NCI-H526 treated with DMSO at 0.1 percent for 48 hours (cell line): Measurements from ENCODE around the gene NUDT4B.
"Not testable (repeated sequence)": the region's sequence is repeated elsewhere in the genome, so short reads cannot be mapped to it uniquely, and the experiment has no call there.

Experiments
- DNase-seq: peaks from one replicate; lab custom pipeline; 2025; lab: John Stamatoyannopoulos, UW

NUDT4B gene

DNA sequence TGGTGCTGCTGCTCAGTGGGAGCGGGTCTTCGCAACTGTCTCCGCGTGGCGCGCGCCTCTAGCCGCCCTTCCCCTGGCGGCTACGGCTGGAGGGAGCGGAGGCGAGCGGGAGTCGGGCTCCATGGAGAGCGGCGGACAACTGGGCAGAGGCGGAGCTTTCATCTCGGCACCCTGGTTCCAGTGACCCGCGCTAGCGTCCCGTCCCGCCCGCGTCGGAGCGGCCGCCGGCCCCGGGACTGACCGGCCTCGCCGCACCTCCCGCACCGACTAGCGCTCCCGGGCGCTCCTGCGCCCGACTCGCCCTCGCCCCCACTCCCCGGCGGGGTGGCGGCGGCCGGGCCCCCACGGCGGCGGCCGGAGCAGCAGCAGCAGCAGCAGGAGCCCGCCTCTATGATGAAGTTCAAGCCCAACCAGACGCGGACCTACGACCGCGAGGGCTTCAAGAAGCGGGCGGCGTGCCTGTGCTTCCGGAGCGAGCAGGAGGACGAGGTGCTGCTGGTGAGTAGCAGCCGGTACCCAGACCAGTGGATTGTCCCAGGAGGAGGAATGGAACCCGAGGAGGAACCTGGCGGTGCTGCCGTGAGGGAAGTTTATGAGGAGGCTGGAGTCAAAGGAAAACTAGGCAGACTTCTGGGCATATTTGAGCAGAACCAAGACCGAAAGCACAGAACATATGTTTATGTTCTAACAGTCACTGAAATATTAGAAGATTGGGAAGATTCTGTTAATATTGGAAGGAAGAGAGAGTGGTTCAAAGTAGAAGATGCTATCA is at the start of gene NUDT4B:
Gene NUDT4B (plus strand): TSS at position 212 of the 772 bp plus-strand sequence. CDS start 179 bp downstream, at position 391.
- DNase-seq, result not testable (repeated sequence)

DNA sequence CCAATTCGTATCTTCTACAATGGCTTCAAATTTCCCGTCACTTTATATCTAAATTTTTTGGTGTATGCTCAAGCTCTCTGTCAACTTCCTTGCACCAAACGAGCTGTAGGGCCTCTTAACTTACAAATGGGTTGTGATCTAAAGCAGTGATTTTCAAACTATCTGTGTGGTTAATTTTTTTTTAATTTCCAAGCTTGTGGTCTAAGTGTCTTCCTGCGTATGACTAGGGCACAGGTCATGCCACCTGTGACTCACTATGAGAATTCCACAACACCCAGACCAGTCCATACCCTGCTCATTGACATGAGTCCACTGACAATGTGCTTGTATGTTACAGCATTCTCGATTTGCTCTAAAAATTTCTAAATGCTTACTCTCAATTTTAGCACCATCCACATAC is 49.2 kb upstream of the NUDT4B start:
- not testable (repeated sequence) for DNase-seq

DNA sequence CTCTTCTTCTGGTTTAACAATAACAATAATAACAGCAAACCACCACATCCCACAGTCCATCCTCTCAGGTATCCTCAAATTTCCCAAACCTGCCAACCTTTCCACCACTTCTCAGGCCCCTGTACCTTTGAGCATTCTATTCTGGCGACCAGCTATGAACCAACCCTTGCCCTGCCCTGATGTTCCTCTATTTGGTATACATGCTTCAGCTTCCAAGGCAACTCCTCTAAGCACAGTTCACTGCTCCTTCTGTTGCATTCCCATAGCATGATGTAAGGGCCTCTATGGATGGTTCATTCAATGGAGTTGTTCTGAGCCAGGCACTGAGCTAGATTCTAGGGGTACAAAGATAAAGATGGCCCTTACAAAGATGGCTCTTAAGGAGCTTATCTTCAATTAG is 46.3 kb upstream of the NUDT4B start:
- not testable (repeated sequence) for DNase-seq

DNA sequence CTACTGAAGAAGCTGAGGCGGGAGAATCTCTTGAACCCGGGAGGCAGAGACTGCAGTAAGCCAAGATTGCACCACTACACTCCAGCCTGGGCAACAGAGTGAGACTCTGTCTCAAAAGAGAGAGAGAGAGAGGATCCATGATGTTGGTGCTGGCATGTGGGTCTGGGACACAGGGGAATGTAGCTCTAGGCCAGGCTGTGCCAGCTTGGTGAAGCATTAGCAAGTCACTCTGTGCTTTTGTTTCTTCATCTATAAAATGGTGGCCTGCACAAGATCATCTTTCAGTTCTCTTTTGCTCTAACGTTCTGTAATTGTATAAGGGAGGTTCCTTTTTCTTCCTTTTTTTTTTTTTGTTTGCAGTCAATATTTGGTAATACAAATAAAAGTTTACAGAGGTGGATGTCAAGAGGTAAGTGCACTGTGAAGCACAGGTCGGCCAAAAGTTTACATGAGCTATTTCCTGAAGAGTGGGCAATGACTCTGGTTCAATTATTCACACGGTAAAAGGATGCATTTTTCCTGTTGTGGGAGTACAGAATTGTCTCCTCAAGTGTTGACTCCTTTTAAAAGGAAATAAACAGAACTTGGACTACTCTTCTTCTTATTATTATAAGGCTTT is 44.5 kb upstream of the NUDT4B start:
- DNase-seq, result not testable (repeated sequence)

DNA sequence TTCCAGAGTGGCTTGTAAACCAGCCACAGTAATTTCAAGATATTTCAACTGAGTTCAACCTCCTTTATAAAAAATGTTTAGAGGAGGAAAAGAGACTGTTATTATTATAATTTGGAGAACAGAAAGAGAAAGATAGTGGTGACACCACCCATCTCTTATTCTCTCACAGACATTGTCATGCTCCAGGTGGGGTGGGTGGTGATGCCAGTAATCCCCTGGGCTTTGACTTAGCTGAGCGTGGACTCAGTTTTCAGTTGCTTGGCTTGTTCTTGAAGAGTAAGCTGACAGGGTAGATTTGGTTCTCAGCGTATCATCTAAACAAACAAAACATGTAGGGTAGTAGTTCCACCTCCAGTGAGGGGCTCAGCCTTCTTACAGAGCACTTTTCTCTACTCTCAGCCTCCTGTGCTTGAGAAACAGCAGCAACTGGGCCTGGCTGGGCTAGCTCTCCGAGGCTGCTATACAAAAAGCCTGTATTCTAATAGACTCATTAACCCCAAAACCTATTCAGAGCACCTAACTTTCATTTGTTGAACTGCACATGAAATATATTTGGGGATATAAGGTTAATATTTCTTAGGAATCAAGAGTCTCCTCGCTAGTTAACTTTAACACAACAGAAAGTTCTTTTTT is 43.1 kb upstream of the NUDT4B start:
- not testable (repeated sequence) for DNase-seq

DNA sequence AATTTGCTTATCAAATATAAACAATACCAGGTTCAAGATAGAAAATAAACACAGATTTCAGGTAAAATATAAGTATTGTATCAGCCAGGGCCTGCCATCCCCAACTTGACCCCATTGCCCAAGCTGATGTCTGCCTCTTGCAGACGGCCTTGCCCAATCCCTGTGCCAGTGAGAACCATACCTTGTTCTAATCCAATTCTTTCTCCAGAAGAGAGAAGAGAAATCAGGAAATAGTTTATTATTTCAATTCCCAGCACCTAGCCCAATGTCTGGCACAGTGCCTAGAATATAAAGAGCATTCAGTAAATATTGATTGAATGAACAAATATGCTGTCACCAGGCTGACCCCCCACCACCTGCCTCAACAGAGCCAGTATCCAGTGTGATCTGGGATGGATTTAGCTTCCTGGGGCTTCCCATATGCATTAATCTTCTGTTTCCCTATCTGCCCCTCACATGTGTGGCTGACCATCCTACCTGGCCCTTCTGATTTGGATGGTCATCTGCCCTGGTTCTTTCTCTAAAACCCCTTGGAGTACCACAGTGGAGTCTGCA is 39.7 kb upstream of the NUDT4B start:
- not testable (repeated sequence) for DNase-seq

DNA sequence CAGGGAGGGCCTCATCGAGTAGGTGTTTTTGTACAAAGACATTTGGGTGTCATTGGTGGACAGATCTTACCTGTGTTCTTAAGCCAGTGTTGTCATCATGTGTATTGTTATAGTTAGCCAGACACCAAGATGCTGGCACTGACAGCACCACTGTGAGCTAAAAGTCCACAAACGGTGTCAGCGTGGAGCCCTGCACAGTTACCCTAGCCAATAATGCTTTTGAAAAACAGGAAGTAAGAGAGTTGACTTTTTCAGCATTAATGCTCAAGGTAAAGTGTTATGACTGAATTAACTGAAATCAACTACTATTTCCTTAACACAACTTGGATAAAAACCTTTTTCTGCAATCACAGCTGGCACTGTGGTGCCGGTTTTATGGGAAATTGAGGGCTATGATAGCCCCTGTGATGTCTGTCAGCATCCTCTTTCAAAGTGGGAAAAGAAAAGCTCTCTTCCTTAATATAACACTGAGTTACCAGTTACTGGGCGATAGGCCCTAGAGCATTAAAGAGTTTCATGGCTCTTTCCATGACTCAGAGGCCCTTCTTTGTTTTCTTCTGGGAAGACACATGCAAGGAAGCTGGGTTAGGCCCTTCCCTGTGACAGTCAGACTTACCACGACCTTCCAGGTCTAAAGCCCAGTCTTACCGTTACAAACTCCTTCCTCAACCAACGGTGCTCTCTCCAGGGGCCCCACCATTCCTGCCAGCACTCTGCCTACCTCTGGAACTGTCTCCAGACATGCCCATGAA is 37.6 kb upstream of the NUDT4B start:
- DNase-seq, result not testable (repeated sequence)

DNA sequence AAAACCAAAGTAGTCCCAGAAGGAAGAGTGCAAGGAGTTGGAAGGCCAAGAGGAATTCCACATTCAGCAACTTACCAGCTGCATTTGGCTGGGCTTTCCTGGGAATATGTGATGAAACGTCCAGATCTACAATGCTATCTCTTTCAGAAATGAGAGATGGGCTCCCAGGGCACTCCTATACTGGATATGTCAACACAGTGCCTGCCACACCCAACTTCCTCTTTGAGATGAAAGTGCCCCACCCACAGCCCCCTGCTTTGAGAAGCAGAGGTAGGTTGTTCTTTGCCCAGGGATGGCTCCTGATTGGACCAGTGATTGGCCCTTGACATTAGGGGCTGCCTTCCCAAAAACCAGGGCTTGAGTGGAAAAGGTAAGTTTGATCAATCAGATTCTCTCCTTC is 36.2 kb upstream of the NUDT4B start:
- not testable (repeated sequence) for DNase-seq

DNA sequence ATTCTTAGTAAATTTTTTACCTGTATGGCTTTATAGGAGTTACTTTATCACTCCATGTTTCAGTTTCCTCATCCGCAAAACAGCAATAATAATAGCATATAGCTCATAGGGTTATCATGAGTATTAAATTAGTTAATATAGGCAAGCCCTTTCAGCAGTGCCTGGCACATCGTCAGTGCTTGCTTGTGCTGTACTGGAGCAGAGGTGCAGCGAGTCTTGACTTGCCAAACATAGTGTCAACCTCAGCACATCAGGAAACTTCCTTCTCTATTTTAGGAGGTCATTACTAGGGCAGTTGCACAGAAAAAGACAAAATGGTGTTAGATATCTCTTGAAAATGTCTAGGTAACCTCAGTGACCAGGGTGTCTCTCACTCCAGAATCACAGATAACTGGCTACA is 33.1 kb upstream of the NUDT4B start:
- DNase-seq, result not testable (repeated sequence)

DNA sequence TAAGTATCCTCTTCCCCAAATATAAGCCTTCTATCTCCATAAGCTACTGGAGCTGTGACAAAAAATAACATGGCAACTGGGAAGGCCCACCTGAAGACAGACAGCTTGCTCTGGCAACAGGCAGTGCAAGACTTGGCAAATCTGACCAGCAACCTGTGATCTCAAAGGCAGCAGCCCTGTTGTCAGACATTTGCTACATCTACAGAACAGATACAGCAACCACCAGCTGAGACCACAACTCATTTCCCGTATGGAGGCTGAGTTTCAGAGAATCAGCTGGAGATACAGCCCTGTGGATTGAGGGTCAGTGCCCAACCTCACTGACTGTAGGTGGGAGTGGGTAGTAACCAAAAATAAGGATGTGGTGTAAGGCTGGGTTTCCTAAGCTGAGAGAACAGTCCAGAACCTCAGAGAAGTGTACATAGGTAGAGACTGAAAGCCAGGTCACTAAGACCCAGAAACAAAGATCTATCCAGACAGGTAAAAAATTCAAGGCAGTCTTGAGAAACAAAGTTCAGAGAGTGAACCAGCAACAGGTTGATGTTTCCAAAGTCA is 31.5 kb upstream of the NUDT4B start:
- DNase-seq, result not testable (repeated sequence)

DNA sequence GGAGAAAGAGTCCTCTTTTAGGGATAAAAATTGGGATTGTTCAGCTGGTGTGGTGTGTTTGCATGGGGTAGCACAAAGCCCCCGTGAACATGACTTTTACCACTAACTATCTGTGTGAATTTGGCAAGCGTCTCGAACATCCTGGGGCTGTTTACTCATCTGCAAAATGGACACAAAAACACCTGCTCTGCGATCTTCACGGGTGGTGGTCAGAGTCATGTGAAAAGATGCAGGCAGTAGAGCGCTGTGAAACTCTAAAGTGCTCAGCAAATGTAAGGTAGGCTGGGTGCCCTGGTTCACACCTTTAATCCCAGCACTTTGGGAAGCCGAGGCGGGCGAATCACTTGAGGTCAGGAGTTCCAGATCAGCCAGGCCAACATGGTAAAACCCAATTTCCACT is 27.7 kb upstream of the NUDT4B start:
- DNase-seq, result not testable (repeated sequence)

DNA sequence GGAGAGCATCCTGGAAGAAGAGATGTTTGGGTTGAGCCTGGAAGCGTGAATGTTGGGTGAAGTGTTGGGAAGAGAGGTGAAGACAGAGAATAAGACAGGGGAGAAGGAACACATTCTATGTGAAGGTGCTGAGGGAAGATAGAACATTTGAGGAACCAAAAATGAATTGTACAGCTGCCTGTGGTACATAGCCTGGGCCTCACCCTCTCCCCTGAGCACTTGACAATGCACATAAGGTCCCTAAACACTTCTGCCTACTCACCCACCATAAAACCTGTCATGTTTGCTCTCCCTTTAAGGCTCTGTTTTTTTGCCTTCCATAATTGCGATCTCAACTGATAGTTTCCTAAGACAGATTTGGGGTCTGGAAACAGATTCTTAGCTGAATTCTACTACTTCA is 25.8 kb upstream of the NUDT4B start:
- not testable (repeated sequence) for DNase-seq

DNA sequence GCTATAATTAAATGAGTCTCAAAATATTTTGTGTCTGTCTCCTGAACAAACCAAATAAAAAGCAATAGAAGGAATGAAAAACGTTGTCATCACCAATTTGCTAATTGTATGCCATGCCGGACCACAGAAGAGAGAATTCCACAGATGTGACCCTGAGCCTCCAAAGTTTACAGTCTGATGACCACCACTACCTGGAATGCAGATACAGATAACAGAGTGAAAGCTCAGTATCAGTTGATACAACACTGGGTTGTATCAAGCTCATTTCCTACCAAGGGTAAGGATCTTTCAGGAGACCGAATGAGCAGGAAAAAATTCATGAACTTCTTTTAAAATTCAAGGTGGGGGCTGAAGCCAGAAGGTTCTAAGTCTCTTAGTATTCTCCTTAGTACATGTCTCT is 25.1 kb upstream of the NUDT4B start:
- DNase-seq, result not testable (repeated sequence)

DNA sequence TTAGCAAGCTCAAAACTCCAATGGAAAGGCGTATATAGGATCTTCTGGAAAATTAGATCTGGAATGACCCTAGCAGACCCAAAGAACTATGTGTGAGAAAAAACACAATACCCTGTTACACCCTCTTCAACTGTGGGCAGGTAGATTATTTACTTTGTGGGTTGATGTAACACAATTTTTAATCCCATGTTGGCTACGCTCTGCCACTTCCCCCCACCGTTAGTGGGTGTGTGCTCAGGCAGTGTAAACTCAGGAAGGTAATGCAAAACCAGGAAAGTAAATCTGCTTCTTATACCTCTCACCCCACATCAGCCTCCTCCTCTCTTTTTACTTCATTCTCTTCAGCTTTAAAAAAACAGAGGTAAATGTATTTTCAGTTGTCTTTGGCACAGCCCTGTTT is 23.7 kb upstream of the NUDT4B start:
- not testable (repeated sequence) for DNase-seq

DNA sequence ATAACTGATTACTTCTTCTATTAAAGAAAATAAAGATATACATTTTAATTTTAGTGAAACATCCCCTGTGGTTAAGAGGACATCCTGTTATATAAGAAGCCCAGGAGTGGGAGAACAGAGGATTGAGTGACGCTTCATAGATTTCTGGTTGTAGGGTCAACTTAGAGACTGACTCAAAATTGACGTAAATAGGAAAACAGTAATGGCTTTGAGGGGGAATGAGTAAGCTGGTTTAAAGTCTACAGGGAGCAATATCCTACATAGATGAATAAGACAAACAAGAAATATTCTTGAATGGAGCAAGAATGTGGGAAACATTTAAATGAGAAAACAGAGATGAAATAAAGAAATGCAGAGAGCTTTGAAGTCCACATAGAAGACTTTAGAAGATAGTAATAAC is 20.7 kb upstream of the NUDT4B start:
- not testable (repeated sequence) for DNase-seq

DNA sequence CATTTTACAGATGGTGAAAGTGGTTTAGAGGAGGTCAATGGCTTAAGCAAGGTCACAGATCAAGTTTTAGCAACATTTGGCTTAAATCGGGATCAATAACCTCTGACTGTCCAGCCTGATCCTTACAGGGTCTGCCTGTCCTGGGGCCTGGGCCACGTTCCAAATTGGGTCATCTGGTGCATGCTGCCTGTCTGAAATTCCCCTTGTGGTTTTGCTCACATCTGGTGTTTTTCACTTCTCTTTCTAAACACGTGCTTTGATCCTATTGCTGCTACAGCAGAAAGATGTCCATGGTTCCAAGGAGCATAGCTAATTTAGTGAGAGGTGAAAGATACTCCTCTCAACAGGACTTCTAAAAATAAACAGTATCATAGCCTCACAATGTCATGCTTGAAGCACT is 19.4 kb upstream of the NUDT4B start:
- DNase-seq, result not testable (repeated sequence)

DNA sequence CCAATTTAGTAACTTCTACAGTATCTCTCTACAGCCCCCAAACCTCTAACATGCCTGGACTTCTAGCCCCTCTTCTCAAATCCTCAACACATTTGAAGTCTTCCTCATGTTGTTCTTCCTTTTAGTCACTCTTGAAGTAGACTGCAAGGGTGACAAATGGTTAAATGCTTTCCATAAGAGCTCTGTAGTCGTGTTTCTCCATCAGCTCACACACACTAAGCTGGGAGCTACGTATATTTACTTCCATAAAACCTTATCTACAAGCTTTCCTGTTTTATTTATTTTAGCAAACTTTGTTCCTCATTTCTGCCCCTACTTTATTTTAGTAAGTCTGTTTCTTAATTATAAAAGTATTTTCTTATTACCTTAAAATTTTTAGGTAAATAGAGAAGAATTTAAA is 19.0 kb upstream of the NUDT4B start:
- not testable (repeated sequence) for DNase-seq

DNA sequence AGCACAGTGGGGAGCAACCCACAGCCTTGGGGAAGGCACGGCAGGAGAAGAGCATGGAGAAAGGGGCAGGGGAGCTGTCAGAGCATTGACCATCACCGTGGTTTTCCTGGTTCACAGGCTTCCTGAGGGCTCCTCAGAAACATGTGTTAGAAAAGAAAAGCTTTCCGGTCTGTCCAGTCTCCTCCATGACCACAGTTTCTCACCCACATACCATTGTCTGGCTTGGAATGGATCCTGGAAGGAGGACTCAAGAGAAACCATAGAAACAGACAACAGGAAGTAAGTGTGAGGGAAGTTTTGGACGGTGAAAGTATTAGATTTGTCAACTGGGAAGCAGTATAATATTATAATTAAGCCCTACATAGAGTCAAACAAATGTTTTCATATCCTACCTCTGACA is 16.3 kb upstream of the NUDT4B start:
- not testable (repeated sequence) for DNase-seq

DNA sequence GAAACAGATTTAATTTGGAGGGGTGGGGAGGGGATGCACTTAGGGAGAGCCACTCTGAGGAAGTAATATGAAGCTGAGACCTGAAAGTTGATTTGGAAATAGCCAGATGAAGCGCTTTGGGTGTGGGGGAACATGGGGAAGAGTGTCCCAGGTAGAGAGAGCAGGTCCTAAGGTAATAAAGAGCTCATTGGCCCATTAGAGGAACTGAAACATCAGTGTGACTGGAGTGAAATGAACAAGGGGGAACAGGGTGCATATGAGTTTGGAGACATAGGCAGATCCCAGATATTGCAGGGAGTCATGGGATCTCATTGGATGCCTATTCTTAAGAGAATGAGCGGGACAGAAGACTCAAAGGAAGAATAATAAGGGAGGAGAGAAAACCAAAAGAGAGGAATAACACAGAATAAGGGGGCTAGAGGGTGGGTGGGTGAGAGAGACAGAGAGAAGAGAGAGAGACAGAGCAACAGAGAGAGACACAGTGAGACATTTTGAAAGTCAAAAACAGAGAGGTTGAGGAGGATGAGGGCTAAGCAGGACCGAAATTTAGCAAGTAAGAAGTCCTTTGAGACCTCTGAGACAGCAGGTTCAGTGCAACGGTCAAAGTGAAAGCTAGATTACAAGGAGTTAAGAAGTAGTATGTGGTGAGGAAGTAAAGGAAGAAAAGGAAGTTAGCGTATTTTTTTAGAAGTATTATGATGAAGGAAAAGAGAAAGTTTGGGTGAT is 14.8 kb upstream of the NUDT4B start:
- not testable (repeated sequence) for DNase-seq

DNA sequence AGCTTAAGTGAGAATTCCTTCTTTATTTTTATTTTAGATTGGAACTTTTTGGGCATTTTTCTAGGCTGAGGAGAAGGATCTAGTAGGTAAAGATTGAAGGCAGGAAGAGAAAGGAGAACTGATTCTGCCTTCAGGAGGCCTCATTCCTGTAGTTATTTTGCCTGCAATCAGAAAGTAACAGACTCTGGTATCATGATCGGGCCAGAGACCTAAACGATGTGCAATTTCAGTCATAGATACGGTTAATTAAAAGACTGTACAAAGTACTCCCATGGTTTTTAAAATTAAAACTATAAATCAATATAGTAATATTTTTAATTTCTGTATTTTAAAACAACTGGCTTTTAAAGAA is 14.3 kb upstream of the NUDT4B start:
- DNase-seq, result not testable (repeated sequence)

DNA sequence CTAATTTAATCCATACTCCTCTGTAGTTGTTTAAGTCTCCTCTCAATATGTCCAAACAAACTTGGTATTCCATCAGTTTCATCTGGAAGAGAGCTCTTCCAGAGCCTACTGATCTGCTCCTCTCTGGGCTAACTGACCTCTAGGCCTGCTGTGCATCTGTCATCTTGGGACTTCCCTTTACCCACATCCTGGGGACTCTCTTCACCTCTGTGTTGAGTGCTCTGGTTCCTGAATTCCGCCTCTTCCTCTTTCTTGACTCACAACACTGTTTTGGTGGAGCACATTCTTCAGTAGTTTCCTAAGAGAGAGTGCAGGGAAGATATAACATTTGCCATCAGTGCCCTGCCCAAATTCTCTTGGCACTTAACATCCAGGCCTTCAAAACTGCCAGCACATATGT is 13.0 kb upstream of the NUDT4B start:
- not testable (repeated sequence) for DNase-seq
